GM21381 (cell line): ENCODE measurements around the gene SPDYE17.
"Not testable (repeated sequence)": the region's sequence is repeated elsewhere in the genome, so short reads cannot be mapped to it uniquely, and the experiment has no call there.

Experiments
- ATAC-seq: cut with Tn5 transposase; IDR thresholded peaks from one replicate; pipeline ENCODE4 v1.9.1; 2021; ENCODE audit warnings: mild to moderate bottlenecking, moderate library complexity; ENCODE audit not compliant: unreplicated experiment

Gene SPDYE17, protein sequence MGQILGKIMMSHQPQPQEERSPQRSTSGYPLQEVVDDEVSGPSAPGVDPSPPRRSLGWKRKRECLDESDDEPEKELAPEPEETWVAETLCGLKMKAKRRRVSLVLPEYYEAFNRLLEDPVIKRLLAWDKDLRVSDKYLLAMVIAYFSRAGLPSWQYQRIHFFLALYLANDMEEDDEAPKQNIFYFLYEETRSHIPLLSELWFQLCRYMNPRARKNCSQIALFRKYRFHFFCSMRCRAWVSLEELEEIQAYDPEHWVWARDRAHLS

DNA sequence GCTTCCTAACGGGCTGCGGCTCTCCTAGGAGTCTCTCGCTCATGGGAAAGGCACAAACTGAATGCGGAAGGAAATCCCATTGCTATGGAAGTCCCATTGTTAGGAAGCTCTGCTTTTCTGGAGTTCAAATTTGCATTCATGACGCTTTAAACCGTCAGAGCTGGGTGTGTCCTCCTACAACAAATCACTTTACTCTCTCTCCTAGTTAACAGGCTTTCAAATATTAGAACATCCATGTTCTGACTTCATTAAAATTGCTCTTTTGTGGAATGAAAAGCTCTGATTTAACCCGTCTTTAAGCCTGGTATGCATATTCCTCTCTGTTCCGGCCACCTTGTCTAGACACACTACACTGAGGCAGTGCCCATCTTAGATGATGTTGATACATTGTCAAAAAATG is at the start of gene SPDYE17:
Gene SPDYE17 (minus strand): TSS at position 101 of the 400 bp plus-strand sequence. CDS start 1,791 bp downstream, outside the sequence.
- not testable (repeated sequence) for ATAC-seq

DNA sequence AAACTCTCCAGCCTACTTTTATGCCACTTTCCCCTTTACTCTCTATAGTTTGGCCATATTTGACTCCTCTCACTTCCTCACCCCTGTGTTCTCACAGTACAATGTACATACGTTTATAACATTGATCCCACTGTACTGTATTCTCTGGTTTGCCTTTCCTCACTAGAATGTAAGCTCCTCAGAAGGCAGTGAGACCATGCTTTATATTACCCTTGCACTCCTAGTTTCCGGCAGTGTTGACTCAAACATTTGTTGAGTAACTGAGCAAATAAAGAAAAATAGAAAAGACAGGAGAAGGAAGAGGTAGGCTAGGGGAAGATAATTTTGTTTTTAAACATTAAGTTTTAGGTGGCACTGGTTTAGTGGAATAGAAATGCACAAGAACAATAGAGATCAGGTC is 48.1 kb upstream of the SPDYE17 start:
- ATAC-seq = not testable (repeated sequence)

DNA sequence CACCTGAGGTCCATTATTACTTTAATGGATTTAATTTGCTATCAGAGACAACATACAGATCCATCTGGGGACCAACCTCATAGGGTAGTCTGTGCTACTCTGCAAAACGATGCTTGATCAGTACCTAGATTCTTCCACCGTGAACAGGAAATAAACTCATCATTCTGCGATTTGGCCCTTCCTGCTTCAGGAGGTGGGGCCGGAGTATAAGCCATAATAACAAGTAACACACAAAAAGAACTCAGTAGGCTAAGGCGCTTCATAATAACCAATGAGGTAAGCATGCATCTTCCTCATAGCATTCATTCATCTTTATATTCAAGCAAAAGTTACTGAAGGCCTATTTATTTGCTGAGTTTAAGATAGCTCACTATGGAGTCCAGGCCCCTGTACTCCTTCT is 47.5 kb upstream of the SPDYE17 start:
- not testable (repeated sequence) for ATAC-seq

DNA sequence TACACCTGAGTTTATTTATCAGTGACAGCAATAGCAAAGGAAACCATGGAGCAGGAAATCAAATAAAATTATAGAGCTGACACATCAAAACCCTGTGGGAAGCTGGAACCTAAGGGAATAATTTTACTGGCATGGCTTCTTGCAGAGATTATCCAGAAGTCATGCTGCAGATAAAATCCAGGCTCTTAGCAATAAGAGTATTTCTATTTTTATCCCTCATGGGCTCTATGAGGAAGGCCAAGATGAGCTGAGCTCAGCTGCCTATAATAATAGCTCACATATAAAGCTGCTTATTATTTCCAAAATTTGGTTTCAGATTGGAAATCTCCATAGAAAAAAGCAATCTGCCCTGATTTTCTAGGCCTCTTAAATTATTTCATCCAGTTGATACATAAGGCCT is 47.0 kb upstream of the SPDYE17 start:
- ATAC-seq = not testable (repeated sequence)

DNA sequence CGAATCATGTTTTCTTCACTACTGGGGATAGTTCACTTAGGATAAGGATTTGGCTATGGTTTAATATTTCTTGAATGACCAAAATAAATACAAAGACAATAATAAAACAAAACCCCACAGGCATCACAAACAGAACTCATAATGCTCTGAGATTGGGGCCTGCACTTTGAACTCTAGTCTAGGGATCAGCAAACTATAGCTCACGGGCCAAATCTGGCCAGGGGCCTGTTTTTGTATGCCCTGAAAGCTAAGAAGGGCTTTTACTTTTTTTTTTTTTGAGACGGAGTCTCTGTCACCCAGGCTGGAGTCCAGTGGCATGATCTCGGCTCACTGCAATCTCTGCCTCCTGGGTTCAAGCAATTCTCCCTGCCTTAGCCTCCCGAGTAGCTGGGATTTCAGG is 44.9 kb upstream of the SPDYE17 start:
- not testable (repeated sequence) for ATAC-seq

DNA sequence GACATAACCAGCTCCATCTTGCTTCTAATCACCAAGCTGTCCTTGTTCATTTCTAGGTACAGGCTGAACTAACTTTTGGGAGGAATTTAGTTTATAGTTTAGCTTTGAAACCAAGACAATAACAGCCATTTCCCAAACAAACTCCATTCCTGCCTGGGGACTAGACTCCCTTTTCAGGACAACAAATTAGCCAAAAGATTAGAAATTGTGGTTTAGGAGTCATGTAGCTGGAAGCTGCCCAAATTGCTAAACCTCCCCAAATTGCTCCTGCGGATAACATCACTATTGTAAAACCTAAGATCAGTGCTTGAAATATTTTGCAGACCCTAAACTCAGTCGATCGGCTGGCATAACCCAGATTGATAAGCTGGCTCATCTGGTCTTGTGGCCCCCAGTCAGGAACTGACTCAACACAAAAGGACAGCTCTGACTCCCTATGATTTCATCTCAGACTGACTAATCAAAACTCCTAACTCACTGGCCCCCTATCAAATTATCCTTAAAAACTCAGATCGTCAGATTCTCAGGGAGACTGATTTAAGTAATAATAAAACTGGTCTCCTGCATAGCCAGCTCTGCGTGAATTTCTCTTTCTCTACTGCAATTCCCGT is 42.7 kb upstream of the SPDYE17 start:
- ATAC-seq = not testable (repeated sequence)

DNA sequence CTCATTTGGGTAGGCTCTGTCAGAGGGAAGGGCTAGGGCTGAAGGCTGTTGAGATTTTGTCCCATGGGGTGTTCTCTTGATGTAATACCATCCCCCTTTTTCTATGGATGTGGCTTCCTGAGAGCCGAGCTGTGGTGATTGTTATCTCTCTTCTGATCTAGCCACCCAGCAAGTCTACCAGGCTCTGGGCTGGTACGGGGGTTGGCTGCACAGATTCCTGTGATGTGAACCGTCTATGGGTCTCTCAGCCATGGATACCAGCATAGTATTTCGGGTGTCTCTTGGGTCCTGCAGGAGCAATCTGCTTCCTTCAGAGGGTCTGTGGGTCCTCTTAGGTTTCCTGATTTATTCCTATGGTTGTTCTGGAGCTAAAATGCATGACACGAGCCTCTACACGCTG is 38.9 kb upstream of the SPDYE17 start:
- ATAC-seq = not testable (repeated sequence)

DNA sequence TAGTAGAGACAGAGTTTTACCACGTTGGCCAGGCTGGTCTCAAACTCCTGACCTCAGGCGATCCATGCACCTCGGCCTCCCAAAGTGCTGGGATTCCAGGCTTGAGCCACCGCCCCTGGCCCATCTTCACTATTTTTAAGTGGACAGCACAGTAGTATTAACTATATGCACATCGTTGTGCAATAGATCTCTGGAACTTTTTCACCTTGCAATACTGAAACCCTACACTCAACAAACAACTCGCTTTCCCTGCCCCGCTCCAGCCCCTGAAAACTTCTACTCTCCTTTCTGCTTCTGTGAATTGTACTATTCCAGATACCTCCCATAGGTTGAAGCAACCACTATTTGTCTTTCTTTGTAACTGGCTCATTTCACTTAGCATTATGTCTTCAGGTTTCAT is 33.7 kb upstream of the SPDYE17 start:
- ATAC-seq = not testable (repeated sequence)

DNA sequence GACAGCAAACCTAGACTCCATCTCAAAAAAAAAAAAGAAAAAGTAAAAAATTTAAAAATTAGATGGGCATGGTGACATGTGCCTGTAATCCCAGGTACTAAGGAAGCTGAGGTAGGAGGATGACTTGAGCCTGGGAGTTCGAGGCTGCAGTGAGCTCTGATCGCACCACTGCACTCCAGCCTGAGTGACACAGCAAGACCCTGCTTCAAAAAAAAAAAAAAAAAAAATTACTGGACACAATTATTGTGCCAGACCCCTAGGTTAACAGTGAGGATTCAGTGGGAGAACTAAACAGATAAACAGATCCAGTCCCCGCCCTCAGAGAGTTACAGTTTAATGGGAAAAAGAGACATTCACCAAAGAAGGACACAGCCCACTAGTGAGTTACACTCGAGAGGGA is 31.6 kb upstream of the SPDYE17 start:
- ATAC-seq = not testable (repeated sequence)

DNA sequence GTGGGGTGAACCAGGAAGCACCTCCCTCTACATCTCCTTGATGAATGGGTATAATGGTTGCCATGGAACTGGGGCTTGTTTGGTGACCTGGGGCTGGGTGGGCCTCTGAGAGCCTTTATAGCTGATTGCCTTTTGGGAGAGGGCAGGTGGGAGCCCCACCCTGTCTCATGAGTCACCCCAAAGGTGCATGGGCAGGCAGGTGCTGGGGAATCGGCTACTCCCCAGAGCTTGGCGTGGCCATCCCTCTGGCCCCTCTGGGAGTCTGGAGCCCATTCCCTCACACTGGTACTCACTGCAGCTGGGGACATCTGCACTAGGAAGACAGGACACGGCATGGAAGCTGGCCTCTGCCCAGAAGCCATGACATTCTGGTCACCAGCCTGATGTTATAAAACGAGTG is 30.4 kb upstream of the SPDYE17 start, which contains the start of gene SPDYE18:
Gene SPDYE18 (minus strand): TSS at position 2 of the 400 bp plus-strand sequence. CDS start 2,046 bp downstream, outside the sequence.
- not testable (repeated sequence) for ATAC-seq

DNA sequence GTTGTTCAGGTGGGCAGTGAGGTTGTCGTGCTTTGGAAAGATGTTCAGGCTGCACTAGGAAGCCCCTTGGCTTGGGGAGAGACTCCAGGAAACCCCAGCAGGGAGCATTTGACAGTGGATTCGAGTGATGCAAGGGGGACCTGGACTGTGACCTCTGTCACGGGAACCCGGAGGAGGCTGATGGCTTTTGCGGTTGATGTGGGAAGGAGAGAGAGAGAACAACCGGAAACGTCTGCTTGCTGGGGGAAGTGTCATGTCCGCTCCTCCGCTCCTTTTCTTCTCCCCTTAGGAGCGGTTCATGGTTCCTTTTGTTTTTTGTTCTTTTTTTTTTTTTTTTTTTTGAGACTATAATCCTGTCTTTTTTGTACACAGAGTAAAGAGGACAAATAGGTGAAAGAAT is 5.8 kb downstream of the SPDYE17 start:
- not testable (repeated sequence) for ATAC-seq

DNA sequence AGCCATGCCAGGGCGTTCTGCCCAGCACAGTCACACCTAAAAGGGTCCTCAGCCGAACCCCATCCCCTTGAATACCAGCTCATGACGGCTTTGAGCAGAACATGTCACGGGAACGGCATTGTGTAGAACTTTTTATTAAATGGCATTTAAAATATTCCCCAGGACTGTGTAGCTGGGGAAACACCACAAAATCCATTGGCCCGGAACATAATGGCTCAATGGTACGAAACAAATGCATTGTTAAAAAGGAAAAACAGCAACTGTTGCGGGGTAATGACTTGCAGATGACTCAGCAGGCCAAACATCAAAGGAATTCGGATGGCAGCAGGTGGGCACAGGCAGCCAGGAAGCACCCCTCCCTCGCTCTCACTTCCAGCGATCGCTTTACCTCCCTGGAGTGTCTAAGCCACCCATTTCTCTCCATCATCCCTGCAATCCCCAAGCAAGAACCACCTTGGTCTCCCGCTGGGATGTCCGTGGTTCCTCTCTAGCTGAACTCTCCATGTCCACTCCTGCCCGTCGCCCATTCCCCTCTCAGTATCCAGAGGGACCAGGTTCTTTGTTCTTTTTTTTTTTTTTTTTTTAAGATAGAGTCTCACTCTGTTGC is 22.0 kb downstream of the SPDYE17 start:
- ATAC-seq = not testable (repeated sequence)

DNA sequence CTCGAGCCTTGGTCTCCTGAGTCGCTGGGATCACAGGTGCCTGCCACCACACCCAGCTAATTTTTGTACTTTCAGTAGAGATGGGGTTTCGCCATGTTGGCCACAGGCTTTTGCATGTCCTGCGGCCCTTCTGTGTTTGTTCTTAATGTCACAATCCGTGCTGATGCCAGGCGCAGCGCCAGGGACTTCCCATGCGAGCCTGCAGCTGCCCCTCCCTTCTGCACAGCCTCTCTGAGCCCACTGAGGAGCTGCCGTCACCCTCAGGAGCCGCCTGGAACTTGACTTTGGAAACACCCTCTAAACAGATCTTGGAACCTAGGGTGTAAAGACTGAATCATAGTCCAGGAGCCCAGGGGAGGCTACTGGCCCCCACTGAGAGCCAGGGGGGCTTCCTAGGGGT is 24.2 kb downstream of the SPDYE17 start:
- ATAC-seq = not testable (repeated sequence)

DNA sequence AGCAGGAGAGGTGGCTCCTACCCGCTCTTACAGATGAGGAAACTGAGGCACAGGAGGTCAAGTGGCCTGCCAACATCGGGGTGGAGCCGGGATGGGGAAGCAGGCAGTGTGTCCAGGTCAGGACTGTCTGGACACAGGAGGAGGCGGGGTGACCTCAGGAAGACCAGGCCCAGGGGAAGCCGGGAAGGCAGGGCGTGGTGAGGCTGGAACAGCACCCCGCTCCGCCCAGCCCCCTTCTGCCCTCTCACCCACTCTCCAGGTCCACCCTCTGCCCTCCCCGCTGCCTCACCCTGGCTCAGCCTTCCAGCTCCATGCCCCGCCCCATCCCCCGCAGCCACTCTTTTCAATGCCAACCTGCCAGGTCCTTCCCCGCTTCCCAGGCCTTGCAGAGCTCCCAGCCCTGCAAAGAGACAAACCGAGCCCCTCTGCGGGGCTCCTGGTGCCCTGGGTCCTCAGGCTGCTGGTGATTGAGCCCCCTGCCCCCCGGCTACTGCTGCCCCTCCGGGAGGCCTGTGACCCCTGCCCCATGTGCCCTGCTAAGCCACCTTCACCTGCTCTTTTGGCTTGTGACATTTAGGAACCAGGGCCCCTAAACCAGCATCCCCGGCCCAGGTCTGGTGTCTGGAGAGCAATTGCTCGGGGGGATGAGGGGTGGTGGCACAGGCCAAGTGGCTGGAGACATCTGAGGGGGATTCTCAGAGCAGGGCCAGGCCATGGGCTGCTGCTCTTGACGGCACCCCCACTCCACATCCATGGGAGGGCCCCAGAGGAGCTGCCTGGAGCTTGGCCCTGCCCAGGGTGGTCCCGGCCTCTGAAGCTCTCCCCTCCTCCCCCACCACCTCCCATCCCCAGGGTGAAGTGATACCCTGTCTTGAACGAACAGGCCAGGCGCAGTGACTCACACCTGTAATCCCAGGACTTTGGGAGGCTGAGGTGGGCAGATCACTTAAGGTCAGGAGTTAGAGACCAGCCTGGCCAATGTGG is 25.7 kb downstream of the SPDYE17 start:
- not testable (repeated sequence) for ATAC-seq

DNA sequence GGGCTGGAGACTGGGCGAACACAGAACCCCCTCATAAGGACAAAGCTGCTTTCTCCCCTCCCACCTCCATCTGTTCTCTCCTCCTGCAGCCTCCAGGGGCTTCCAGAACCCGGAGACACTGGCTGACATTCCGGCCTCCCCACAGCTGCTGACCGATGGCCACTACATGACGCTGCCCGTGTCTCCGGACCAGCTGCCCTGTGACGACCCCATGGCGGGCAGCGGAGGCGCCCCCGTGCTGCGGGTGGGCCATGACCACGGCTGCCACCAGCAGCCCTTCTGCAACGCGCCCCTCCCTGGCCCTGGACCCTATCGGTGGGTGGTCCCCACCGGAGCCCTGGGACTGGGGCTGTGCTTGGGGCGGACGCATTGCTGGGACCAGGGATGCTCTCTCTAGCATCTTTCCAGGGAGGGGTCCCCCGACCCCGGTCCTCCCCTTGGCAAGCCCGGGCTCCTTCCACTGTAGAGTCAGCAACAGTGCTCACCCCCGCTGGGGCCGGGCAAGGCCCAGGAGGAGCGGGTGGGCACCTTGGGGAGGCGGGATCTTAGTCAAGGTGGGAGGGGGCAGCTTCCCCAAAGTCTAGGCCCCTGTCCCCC is 26.6 kb downstream of the SPDYE17 start:
- not testable (repeated sequence) for ATAC-seq

DNA sequence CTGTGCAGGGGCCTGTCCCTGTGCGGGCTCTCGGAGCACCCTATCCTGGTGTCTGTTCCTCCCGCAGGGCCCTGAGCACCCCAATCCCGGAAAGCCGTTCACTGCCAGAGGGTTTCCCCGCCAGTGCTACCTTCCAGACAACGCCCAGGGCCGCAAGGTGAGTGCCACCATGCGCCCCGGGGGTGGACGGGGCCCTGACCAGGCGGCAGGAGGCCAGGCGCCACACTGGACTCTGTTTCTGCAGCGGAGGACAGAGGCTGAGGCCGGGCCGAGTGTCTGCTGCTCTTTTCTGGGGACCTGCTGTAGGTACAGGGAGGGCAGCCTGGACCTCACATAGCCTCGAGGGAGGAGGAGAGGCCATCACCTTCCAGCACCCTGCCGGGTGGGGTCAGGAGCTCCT is 28.0 kb downstream of the SPDYE17 start:
- not testable (repeated sequence) for ATAC-seq

DNA sequence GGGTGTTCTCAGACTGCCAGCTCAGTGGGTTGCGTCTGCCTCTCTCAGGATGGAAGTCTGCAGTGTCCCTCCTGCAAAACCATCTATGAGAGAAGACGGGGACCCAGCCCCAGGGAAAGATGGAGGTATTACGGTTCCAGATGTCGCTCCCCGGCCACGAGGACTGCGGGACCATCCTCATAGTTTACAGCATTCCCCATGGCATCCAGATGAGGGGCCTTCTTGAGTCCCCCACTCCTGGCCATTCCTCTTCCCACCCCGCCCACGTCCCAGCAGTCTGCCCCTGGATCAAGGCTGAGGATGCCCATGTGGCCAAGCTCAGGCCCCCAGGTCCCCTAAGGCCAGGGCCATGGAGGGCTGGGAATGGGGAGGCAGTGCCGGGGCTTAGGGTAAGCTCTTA is 28.9 kb downstream of the SPDYE17 start:
- ATAC-seq = not testable (repeated sequence)

DNA sequence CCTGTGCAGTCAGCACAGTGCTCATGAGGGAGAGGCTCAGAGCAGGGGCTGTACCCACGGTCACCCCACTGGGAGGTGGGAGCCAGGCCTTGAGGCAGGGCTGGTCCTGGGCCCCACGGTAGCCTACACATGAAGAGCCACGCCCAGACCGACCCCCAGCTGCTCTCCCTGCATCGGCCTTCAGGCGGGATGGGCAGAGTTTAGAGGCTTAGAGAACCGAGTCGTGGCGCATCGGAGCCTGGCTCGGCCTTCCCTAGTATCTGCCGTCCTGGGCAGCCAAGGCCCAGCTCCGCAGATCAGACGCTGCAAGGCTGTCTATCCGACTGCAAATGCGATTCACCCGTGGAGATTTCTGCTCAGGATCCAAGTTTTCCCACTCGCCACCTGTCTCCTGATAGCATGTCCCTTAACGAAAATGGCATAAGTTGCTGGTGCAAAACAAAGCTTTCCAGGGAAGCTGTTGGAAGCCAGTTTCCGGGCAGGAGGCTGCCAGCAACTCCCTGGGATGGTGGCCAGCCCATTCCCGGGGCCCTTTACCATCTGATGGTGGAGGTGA is 29.4 kb downstream of the SPDYE17 start:
- not testable (repeated sequence) for ATAC-seq

DNA sequence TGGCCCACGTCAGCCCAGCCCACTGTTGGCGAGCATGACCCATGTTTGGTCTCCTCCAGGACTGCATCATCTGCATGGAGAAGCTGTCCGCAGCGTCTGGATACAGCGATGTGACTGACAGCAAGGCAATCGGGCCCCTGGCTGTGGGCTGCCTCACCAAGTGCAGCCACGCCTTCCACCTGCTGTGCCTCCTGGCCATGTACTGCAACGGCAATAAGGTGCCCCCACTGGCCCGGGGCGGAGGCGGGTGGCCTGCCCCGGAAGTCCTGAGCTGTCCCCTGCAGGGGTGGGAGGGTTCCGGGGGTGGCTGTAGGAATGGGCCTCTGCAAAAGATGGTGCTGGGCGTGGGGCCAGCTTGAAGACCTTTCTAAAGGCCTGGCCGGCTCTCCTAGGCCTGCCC is 30.1 kb downstream of the SPDYE17 start:
- ATAC-seq = not testable (repeated sequence)
